ENCODE measurements around the gene LRP1-AS. TPM values are rescaled to one million over a fixed set of nuclear protein-coding genes. Genes with fewer than 3 reads are reported as not detected.
A peak's percentile ranks its signal among the peaks of the same experiment; 100 is the strongest.

Gene LRP1-AS
- total RNA-seq, 1 experiment from 2014 or later: not detected

DNA sequence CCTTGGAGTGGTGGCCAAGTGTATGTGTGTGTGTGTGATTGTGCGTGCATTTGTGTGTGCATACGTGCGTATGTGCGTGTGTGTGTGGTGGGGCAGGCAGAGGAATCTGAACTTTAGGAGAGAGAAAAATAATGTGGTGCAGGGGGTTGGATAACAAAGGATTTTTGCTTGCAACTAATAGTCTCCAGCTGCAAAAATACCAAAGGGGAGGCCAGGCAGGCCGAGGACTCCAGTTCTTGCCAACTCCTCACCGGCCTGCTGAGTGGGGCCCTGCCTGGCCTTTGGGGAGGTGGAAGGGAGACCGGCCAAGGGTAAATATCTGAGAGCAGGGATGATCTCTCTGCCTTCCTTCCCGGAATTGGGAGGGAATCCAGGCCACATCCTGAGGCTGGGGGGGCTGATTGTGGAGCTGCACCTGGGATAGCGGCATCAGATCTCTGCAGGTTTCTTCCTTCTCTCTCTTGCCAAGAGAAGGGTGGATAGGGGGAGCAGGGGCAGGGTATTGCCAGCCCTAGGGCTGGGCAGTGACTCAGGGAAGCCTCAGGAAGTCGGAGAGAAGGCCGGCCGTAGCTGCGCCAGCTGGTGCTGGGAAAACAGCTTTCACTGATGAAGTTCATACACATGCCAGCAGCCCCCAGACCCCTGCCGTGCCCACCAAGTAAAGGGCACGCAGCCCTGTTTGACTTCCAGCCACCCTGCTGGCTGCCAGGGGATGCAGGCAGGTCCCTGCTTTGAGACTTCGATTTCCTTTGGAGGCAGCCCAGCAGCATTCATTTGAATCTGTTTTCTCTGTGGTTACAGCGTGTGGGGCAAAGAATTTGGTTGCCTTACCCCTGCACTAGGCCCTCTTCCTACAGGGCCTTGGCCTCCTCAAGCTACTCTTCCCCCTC lies 4.6 kb upstream of the LRP1-AS start:
- peaks cover 28% of the 10 kb centered on the region for H3K4me1 ChIP-seq (ENCODE audit: insufficient read depth, low read length)
- peak overlapping the region; percentile 83 for H3K27ac ChIP-seq (ENCODE audit: low read length)
- POLR2A ChIA-PET (ENCODE audit: unreplicated experiment): interaction anchor here (0.5 to 0.6 kb wide), 2 partner anchors 24 to 38 kb away, joined by 3 to 7 read pairs; partner anchors contain the start of gene LRP1
- no peaks in the 10 kb centered on the region for H3K79me2 ChIP-seq (ENCODE audit: low read length)
- H3K36me3 ChIP-seq (ENCODE audit: low read depth, low read length): no peaks in the 10 kb centered on the region
- H3K9ac ChIP-seq (ENCODE audit: low read length): peak overlapping the region; percentile 47; the same call in 1 of the 2 replicates
- peak; percentile 97 for ATAC-seq
- intact Hi-C loops (cut with micrococcal nuclease): loop anchor here (1.0 to 2.0 kb wide), 2 partner anchors 13 to 25 kb away; no protein-coding TSS in a partner anchor
- no TSS peak for BruUV-seq (replicated peaks)
- CTCF ChIA-PET: interaction anchor here (1.0 kb wide), 1 partner anchor 27 kb away, joined by 4 read pairs; no protein-coding TSS in a partner anchor
- TF ChIP-seq EZH2 (IDR thresholded peaks at IDR 0.05; ENCODE audit: low read length, unreplicated experiment) (no peak), EZH2phosphoT487 (IDR thresholded peaks at IDR 0.05; ENCODE audit: borderline replicate concordance, low read length) (no peak)
- TF ChIP-seq, protein P1, sequence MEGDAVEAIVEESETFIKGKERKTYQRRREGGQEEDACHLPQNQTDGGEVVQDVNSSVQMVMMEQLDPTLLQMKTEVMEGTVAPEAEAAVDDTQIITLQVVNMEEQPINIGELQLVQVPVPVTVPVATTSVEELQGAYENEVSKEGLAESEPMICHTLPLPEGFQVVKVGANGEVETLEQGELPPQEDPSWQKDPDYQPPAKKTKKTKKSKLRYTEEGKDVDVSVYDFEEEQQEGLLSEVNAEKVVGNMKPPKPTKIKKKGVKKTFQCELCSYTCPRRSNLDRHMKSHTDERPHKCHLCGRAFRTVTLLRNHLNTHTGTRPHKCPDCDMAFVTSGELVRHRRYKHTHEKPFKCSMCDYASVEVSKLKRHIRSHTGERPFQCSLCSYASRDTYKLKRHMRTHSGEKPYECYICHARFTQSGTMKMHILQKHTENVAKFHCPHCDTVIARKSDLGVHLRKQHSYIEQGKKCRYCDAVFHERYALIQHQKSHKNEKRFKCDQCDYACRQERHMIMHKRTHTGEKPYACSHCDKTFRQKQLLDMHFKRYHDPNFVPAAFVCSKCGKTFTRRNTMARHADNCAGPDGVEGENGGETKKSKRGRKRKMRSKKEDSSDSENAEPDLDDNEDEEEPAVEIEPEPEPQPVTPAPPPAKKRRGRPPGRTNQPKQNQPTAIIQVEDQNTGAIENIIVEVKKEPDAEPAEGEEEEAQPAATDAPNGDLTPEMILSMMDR (conservative IDR thresholded peaks at IDR 0.05; ENCODE audit: low read depth, low read length): 0 out of 2 replicates have a peak, but pooled peaks have one; percentile 21
- no peaks in the 10 kb centered on the region for H3K27me3 ChIP-seq (ENCODE audit: low read length)
- peak; percentile 81 for DNase-seq
- peak overlapping the region; percentile 64 for H2AFZ ChIP-seq (ENCODE audit: low read length)
- no peaks in the 10 kb centered on the region for H4K20me1 ChIP-seq (ENCODE audit: low read length)
- no peaks in the 10 kb centered on the region for H3K9me2 ChIP-seq (replicated peaks; ENCODE audit: low read length)
- no peaks in the 10 kb centered on the region for H3F3A ChIP-seq (ENCODE audit: low read length, unreplicated experiment)
- H3K4me3 ChIP-seq (ENCODE audit: low read length): peak overlapping the region; percentile 23; the same call in 1 of the 2 replicates
- H3K9me3 ChIP-seq (ENCODE audit: low read length): no peaks in the 10 kb centered on the region
- peak overlapping the region; percentile 73 for H3K4me2 ChIP-seq (ENCODE audit: low read length)

DNA sequence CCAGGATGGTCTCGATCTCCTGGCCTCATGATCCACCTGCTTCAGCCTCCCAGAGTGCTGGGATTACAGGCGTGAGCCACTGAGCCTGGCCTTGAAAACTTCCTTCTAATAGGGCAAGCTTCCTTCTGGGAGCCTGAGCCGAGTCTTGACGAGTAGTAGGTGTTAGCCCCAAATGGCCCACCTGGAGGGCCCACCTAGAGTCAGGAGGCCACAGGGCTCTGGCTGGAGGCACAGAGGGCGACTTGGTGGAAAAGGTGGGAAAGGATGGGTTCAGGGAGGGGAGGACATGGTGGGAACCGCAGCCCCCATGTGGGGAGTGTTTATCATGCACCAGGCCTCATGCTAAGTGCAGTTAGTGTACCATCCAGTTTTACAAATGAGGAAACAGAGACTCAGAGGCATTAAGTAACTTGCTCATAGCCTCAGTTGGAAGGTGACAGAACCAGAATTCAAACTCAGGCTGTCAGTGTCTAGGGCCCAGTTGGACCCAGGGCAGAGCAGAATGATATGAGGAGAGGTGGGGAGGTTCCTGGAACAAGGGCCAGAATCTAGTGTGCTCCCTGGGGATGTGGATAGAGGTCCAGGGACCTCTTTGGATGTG lies 3.1 kb upstream of the LRP1-AS start:
- no peaks in the 10 kb centered on the region for H3K36me3 ChIP-seq (ENCODE audit: low read depth, low read length)
- no peak overlapping the region for H3K4me2 ChIP-seq (ENCODE audit: low read length)
- no TSS peak for BruUV-seq (replicated peaks)
- no peaks in the 10 kb centered on the region for H3K79me2 ChIP-seq (ENCODE audit: low read length)
- H4K20me1 ChIP-seq (ENCODE audit: low read length): no peaks in the 10 kb centered on the region
- H2AFZ ChIP-seq (ENCODE audit: low read length): no peak overlapping the region
- ATAC-seq (no peak), DNase-seq (no peak)
- peaks cover 28% of the 10 kb centered on the region for H3K4me1 ChIP-seq (ENCODE audit: insufficient read depth, low read length)
- CTCF ChIA-PET: no interaction called here
- no peak overlapping the region for H3K27ac ChIP-seq (ENCODE audit: low read length)
- H3K27me3 ChIP-seq (ENCODE audit: low read length): no peaks in the 10 kb centered on the region
- POLR2A ChIA-PET (ENCODE audit: unreplicated experiment): no interaction called here
- intact Hi-C loops (cut with micrococcal nuclease): no loop called here
- H3K4me3 ChIP-seq (ENCODE audit: low read length): no peak overlapping the region
- no peak for TF ChIP-seq EZH2 (IDR thresholded peaks at IDR 0.05; ENCODE audit: low read length, unreplicated experiment)
- TF ChIP-seq, protein P1 (conservative IDR thresholded peaks at IDR 0.05; ENCODE audit: low read depth, low read length): no peak
- H3F3A ChIP-seq (ENCODE audit: low read length, unreplicated experiment): no peaks in the 10 kb centered on the region
- no peaks in the 10 kb centered on the region for H3K9me3 ChIP-seq (ENCODE audit: low read length)
- no peaks in the 10 kb centered on the region for H3K9me2 ChIP-seq (replicated peaks; ENCODE audit: low read length)
- no peak overlapping the region for H3K9ac ChIP-seq (ENCODE audit: low read length)
